GM23338 (cell line): Measurements from ENCODE around the gene TOE1. TPM values are rescaled to one million over a fixed set of nuclear protein-coding genes. Genes with fewer than 3 reads are reported as not detected.

Experiments
- ATAC-seq: fragments of 200-7000 bp; cut with Tn5 transposase; 3 replicates; pipeline ENCODE4 v1.9.1; 2020
- DNase-seq: peaks from one replicate; pipeline ENCODE4 v3.0.0-alpha.2; 2015; ENCODE audit warnings: low spot score
- H2AFZ ChIP-seq: fragments of 200-600 bp; sonication (generic); 2 replicates; pipeline ENCODE4 v1.8.0; 2016; ENCODE audit warnings: antibody characterized with exemption, mild to moderate bottlenecking, moderate library complexity
- H3F3A ChIP-seq: fragments of 200-600 bp; sonication (generic); replicated peaks from 2 replicates; pipeline ENCODE4 v1.8.0; 2017; ENCODE audit warnings: antibody characterized with exemption, mixed run types, low read depth
- H3K27ac ChIP-seq: fragments of 200-600 bp; sonication (generic); 2 replicates; pipeline ENCODE4 v1.6.1; 2016; ENCODE audit warnings: low read depth
- H3K27me3 ChIP-seq: fragments of 200-600 bp; sonication (generic); 2 replicates; pipeline ENCODE4 v1.8.0; 2016; ENCODE audit warnings: mild to moderate bottlenecking, mixed run types, moderate library complexity; ENCODE audit not compliant: insufficient read depth
- H3K36me3 ChIP-seq: fragments of 200-600 bp; sonication (generic); 2 replicates; pipeline ENCODE4 v1.8.0; 2016; ENCODE audit warnings: mild to moderate bottlenecking; ENCODE audit not compliant: insufficient read depth
- H3K4me1 ChIP-seq: fragments of 200-600 bp; sonication (generic); 2 replicates; pipeline ENCODE4 v1.8.0; 2016; ENCODE audit warnings: mild to moderate bottlenecking, moderate library complexity; ENCODE audit not compliant: insufficient read depth
- H3K4me2 ChIP-seq: fragments of 200-600 bp; sonication (generic); 2 replicates; pipeline ENCODE4 v1.7.1; 2017; ENCODE audit warnings: mixed run types
- H3K4me3 ChIP-seq: fragments of 200-600 bp; sonication (generic); 2 replicates; pipeline ENCODE4 v1.6.1; 2016; ENCODE audit warnings: mixed run types
- H3K79me2 ChIP-seq: fragments of 200-600 bp; sonication (generic); replicated peaks from 2 replicates; pipeline ENCODE4 v1.8.0; 2017; ENCODE audit warnings: mild to moderate bottlenecking; ENCODE audit not compliant: insufficient read depth
- H3K9me2 ChIP-seq: fragments of 200-600 bp; sonication (generic); 2 replicates; pipeline ENCODE4 v1.8.0; 2017; ENCODE audit not compliant: insufficient read depth
- H4K20me1 ChIP-seq: fragments of 200-600 bp; sonication (generic); replicated peaks from 2 replicates; pipeline ENCODE4 v1.8.0; 2017; ENCODE audit warnings: mild to moderate bottlenecking; ENCODE audit not compliant: insufficient read depth
- H3K27ac Mint-ChIP-seq: 2 replicates; pipeline ENCODE4 v1.8.0; 2020; ENCODE audit warnings: inconsistent platforms, mild to moderate bottlenecking, moderate library complexity, mixed read lengths
- H3K27me3 Mint-ChIP-seq: 3 replicates; pipeline ENCODE4 v1.8.0; 2022; ENCODE audit warnings: low read depth, mild to moderate bottlenecking, moderate library complexity, mixed read lengths, inconsistent platforms; ENCODE audit not compliant: insufficient read depth, poor library complexity
- H3K36me3 Mint-ChIP-seq: 3 replicates; pipeline ENCODE4 v1.8.0; 2021; ENCODE audit warnings: low read depth, mild to moderate bottlenecking, inconsistent platforms, moderate library complexity, mixed read lengths
- H3K4me1 Mint-ChIP-seq: 3 replicates; pipeline ENCODE4 v1.8.0; 2020; ENCODE audit warnings: mild to moderate bottlenecking, inconsistent platforms, mixed read lengths
- H3K4me3 Mint-ChIP-seq: 3 replicates; pipeline ENCODE4 v1.8.0; 2021; ENCODE audit warnings: moderate library complexity, mild to moderate bottlenecking, inconsistent platforms, mixed read lengths
- H3K9me3 Mint-ChIP-seq: 3 replicates; pipeline ENCODE4 v1.8.0; 2020; ENCODE audit warnings: moderate library complexity, mild to moderate bottlenecking, inconsistent platforms, mixed read lengths
- CREB1 ChIP-seq: fragments of 250-450 bp; sonication (Bioruptor Pico); IDR thresholded peaks from 2 replicates; pipeline ENCODE4 v1.5.0; 2020; ENCODE audit warnings: low read depth, mild to moderate bottlenecking, moderate library complexity
- EZH2 ChIP-seq: fragments of 200-600 bp; sonication (generic); IDR thresholded peaks from one replicate; pipeline ENCODE4 v1.8.0; 2017; ENCODE audit warnings: antibody characterized with exemption, mild to moderate bottlenecking, low read depth; ENCODE audit not compliant: unreplicated experiment
- EZH2phosphoT487 ChIP-seq: fragments of 200-600 bp; sonication (generic); IDR thresholded peaks from one replicate; pipeline ENCODE4 v1.8.1; 2018; ENCODE audit warnings: antibody characterized with exemption; ENCODE audit not compliant: unreplicated experiment
- JUNB ChIP-seq: IDR thresholded peaks from one replicate; pipeline ENCODE4 v1.6.1; 2016; ENCODE audit warnings: antibody characterized with exemption; ENCODE audit not compliant: unreplicated experiment
- NANOG ChIP-seq: IDR thresholded peaks from 2 replicates; pipeline ENCODE4 v1.6.1; 2016; ENCODE audit warnings: antibody characterized with exemption, borderline replicate concordance
- POLR2AphosphoS5 ChIP-seq: IDR thresholded peaks from 2 replicates; pipeline ENCODE4 v1.6.1; 2016; ENCODE audit warnings: antibody characterized with exemption, low read depth
- STAT1 ChIP-seq: IDR thresholded peaks from one replicate; pipeline ENCODE4 v1.6.1; 2016; ENCODE audit warnings: antibody characterized with exemption; ENCODE audit not compliant: unreplicated experiment
- ZNF114 ChIP-seq: fragments of 250-450 bp; sonication (Bioruptor Pico); IDR thresholded peaks from 2 replicates; pipeline ENCODE4 v1.5.0; 2020; ENCODE audit warnings: mild to moderate bottlenecking, moderate library complexity
- ZNF331 ChIP-seq: fragments of 250-450 bp; sonication (Bioruptor Pico); IDR thresholded peaks from 2 replicates; pipeline ENCODE4 v1.5.0; 2020; ENCODE audit warnings: low read depth, mild to moderate bottlenecking, moderate library complexity
- polyA plus RNA-seq: library from polyadenylated mRNA; unstranded; fragments of >200 nt; fragmentation: Nextera tagmentation; extraction: Ambion mirVana; gene quantifications from 2 replicates; pipeline ENCODE4 v1.2.1, GENCODE V29; 2016
- total RNA-seq: library from RNA; depleted of rRNA; stranded (reverse); fragments of >200 nt; shearing (Covaris generic); gene quantifications from 2 replicates; pipeline ENCODE4 v1.2.3, GENCODE V29; 2014
- TF ChIP-seq, protein P1 (sequence below), 2 experiments: fragments of 200-600 bp in 1 of 2; sonication (generic) in 1 of 2; conservative IDR thresholded peaks; 2 replicates each; pipeline versions ENCODE4 v1.5.1 to v1.6.1; 2016 to 2017; ENCODE audit warnings: antibody characterized with exemption in 2 of 2, low read depth in 2 of 2, mild to moderate bottlenecking in 2 of 2, moderate library complexity in 1 of 2
- TF ChIP-seq, protein P2 (sequence below): fragments of 250-450 bp; sonication (Bioruptor Pico); IDR thresholded peaks from 2 replicates; pipeline ENCODE4 v1.5.0; 2020; ENCODE audit warnings: mild to moderate bottlenecking, moderate library complexity
- TF ChIP-seq, protein P3 (sequence below): IDR thresholded peaks from one replicate; pipeline ENCODE4 v1.6.1; 2018; ENCODE audit warnings: antibody characterized with exemption; ENCODE audit not compliant: unreplicated experiment
- TF ChIP-seq, protein P4 (sequence below): IDR thresholded peaks from 2 replicates; pipeline ENCODE4 v1.6.1; 2016; ENCODE audit warnings: antibody characterized with exemption

The TOE1 gene
- total and polyA plus RNA-seq, 2 experiments from 2014 or later = 9.1 to 18.4 TPM

DNA sequence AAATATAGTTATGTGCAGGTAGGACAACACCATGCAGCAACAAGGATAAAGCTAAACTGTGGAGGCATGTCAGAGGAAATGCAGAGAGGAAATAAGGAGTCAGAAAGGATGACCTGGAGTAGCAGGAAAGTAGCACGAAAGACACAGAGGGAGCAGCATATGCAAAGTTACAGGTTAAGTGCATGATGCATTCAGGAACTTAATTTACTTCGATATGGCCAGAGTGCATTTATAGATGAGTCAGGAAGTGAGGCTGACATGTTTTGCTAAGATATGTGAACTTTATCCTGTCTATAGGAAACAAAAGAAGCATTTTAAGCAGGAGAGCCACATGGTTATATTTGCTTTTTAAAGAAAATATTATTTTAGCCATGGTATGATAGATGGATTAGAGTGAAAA is 15.7 kb downstream of the TOE1 start:
- DNase-seq (no peak), ATAC-seq (no peak)
- no peaks in the 10 kb centered on the region for H3K36me3 ChIP-seq
- H3K27me3 ChIP-seq = no peaks in the 10 kb centered on the region
- Mint-ChIP-seq H3K4me1 (peaks cover 13% of the 10 kb centered on the region), H3K9me3 (no peaks in the 10 kb centered on the region), H3K27me3 (no peaks in the 10 kb centered on the region), H3K27ac (no peak overlapping the region), H3K36me3 (no peaks in the 10 kb centered on the region), H3K4me3 (no peak overlapping the region)
- H3K27ac ChIP-seq = no peak overlapping the region
- H3K4me3 ChIP-seq = no peak overlapping the region
- no peak overlapping the region for H3K4me2 ChIP-seq
- no peaks in the 10 kb centered on the region for H3K79me2 ChIP-seq
- H3K9me2 ChIP-seq = no peaks in the 10 kb centered on the region
- no peak overlapping the region for H2AFZ ChIP-seq
- no peaks in the 10 kb centered on the region for H4K20me1 ChIP-seq
- peaks cover 5% of the 10 kb centered on the region; the same call in 1 of the 2 replicates for H3F3A ChIP-seq
- peaks cover 9% of the 10 kb centered on the region for H3K4me1 ChIP-seq
- no peak for TF ChIP-seq EZH2phosphoT487
- TF ChIP-seq NANOG = no peak
- no peak for TF ChIP-seq JUNB
- TF ChIP-seq STAT1 = no peak
- TF ChIP-seq, protein P1, sequence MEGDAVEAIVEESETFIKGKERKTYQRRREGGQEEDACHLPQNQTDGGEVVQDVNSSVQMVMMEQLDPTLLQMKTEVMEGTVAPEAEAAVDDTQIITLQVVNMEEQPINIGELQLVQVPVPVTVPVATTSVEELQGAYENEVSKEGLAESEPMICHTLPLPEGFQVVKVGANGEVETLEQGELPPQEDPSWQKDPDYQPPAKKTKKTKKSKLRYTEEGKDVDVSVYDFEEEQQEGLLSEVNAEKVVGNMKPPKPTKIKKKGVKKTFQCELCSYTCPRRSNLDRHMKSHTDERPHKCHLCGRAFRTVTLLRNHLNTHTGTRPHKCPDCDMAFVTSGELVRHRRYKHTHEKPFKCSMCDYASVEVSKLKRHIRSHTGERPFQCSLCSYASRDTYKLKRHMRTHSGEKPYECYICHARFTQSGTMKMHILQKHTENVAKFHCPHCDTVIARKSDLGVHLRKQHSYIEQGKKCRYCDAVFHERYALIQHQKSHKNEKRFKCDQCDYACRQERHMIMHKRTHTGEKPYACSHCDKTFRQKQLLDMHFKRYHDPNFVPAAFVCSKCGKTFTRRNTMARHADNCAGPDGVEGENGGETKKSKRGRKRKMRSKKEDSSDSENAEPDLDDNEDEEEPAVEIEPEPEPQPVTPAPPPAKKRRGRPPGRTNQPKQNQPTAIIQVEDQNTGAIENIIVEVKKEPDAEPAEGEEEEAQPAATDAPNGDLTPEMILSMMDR (conservative IDR thresholded peaks at IDR 0.05; ENCODE audit: low read depth in 2 of 2) = no peak
- no peak for TF ChIP-seq CREB1
- TF ChIP-seq ZNF331 (CRISPR knock-in tag) = no peak
- TF ChIP-seq, protein P2, sequence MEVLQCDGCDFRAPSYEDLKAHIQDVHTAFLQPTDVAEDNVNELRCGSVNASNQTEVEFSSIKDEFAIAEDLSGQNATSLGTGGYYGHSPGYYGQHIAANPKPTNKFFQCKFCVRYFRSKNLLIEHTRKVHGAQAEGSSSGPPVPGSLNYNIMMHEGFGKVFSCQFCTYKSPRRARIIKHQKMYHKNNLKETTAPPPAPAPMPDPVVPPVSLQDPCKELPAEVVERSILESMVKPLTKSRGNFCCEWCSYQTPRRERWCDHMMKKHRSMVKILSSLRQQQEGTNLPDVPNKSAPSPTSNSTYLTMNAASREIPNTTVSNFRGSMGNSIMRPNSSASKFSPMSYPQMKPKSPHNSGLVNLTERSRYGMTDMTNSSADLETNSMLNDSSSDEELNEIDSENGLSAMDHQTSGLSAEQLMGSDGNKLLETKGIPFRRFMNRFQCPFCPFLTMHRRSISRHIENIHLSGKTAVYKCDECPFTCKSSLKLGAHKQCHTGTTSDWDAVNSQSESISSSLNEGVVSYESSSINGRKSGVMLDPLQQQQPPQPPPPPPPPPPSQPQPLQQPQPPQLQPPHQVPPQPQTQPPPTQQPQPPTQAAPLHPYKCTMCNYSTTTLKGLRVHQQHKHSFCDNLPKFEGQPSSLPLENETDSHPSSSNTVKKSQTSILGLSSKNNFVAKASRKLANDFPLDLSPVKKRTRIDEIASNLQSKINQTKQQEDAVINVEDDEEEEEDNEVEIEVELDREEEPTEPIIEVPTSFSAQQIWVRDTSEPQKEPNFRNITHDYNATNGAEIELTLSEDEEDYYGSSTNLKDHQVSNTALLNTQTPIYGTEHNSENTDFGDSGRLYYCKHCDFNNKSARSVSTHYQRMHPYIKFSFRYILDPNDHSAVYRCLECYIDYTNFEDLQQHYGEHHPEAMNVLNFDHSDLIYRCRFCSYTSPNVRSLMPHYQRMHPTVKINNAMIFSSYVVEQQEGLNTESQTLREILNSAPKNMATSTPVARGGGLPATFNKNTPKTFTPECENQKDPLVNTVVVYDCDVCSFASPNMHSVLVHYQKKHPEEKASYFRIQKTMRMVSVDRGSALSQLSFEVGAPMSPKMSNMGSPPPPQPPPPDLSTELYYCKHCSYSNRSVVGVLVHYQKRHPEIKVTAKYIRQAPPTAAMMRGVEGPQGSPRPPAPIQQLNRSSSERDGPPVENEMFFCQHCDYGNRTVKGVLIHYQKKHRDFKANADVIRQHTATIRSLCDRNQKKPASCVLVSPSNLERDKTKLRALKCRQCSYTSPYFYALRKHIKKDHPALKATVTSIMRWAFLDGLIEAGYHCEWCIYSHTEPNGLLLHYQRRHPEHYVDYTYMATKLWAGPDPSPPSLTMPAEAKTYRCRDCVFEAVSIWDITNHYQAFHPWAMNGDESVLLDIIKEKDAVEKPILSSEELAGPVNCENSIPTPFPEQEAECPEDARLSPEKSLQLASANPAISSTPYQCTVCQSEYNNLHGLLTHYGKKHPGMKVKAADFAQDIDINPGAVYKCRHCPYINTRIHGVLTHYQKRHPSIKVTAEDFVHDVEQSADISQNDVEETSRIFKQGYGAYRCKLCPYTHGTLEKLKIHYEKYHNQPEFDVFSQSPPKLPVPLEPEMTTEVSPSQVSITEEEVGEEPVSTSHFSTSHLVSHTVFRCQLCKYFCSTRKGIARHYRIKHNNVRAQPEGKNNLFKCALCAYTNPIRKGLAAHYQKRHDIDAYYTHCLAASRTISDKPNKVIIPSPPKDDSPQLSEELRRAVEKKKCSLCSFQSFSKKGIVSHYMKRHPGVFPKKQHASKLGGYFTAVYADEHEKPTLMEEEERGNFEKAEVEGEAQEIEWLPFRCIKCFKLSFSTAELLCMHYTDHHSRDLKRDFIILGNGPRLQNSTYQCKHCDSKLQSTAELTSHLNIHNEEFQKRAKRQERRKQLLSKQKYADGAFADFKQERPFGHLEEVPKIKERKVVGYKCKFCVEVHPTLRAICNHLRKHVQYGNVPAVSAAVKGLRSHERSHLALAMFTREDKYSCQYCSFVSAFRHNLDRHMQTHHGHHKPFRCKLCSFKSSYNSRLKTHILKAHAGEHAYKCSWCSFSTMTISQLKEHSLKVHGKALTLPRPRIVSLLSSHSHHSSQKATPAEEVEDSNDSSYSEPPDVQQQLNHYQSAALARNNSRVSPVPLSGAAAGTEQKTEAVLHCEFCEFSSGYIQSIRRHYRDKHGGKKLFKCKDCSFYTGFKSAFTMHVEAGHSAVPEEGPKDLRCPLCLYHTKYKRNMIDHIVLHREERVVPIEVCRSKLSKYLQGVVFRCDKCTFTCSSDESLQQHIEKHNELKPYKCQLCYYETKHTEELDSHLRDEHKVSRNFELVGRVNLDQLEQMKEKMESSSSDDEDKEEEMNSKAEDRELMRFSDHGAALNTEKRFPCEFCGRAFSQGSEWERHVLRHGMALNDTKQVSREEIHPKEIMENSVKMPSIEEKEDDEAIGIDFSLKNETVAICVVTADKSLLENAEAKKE = no peak
- no peak for TF ChIP-seq POLR2AphosphoS5
- TF ChIP-seq ZNF114 (CRISPR knock-in tag) = no peak
- TF ChIP-seq, protein P3, sequence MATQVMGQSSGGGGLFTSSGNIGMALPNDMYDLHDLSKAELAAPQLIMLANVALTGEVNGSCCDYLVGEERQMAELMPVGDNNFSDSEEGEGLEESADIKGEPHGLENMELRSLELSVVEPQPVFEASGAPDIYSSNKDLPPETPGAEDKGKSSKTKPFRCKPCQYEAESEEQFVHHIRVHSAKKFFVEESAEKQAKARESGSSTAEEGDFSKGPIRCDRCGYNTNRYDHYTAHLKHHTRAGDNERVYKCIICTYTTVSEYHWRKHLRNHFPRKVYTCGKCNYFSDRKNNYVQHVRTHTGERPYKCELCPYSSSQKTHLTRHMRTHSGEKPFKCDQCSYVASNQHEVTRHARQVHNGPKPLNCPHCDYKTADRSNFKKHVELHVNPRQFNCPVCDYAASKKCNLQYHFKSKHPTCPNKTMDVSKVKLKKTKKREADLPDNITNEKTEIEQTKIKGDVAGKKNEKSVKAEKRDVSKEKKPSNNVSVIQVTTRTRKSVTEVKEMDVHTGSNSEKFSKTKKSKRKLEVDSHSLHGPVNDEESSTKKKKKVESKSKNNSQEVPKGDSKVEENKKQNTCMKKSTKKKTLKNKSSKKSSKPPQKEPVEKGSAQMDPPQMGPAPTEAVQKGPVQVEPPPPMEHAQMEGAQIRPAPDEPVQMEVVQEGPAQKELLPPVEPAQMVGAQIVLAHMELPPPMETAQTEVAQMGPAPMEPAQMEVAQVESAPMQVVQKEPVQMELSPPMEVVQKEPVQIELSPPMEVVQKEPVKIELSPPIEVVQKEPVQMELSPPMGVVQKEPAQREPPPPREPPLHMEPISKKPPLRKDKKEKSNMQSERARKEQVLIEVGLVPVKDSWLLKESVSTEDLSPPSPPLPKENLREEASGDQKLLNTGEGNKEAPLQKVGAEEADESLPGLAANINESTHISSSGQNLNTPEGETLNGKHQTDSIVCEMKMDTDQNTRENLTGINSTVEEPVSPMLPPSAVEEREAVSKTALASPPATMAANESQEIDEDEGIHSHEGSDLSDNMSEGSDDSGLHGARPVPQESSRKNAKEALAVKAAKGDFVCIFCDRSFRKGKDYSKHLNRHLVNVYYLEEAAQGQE = no peak
- no peak for TF ChIP-seq EZH2
- TF ChIP-seq, protein P4, sequence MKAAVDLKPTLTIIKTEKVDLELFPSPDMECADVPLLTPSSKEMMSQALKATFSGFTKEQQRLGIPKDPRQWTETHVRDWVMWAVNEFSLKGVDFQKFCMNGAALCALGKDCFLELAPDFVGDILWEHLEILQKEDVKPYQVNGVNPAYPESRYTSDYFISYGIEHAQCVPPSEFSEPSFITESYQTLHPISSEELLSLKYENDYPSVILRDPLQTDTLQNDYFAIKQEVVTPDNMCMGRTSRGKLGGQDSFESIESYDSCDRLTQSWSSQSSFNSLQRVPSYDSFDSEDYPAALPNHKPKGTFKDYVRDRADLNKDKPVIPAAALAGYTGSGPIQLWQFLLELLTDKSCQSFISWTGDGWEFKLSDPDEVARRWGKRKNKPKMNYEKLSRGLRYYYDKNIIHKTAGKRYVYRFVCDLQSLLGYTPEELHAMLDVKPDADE = no peak
